ENCODE data around the gene NHERF2. TPM values are rescaled to one million over a fixed set of nuclear protein-coding genes. Genes with fewer than 3 reads are reported as not detected.
A peak's percentile ranks its signal among the peaks of the same experiment; 100 is the strongest.

Gene NHERF2
- total and polyA plus RNA-seq, 9 of the 15 experiments (the other 6 are each of a cell fraction or from before 2014, with no cell fraction given): 0.15 to 42.0 (median 12.5) TPM

GRCh38 chr16:2009791-2010510, 16.8 kb upstream of the NHERF2 start, which contains the start of gene ZNF598 (continued):
- TF ChIP-seq TAF1 (IDR thresholded peaks at IDR 0.05; ENCODE audit: control insufficient read depth, extremely low read depth, insufficient read depth, low read length, severe bottlenecking) (peak; percentile 85), UBTF (IDR thresholded peaks at IDR 0.05; ENCODE audit: borderline replicate concordance in 1 of 2, low read depth in 2 of 2, low read length in 2 of 2) (0 out of 4 replicates have a peak, but pooled peaks of 1 of the 2 experiments have one; percentile 13), REST (IDR thresholded peaks at IDR 0.05; ENCODE audit: borderline replicate concordance) (no peak), REST (CRISPR knock-in tag; IDR thresholded peaks at IDR 0.05; ENCODE audit: low read depth) (no peak), IRF2 (CRISPR knock-in tag; IDR thresholded peaks at IDR 0.05) (no peak), USF1 (CRISPR knock-in tag; IDR thresholded peaks at IDR 0.05) (peak; percentile 78), ZBTB34 (CRISPR knock-in tag; IDR thresholded peaks at IDR 0.05) (no peak), ATF4 (CRISPR knock-in tag; IDR thresholded peaks at IDR 0.05) (no peak), CEBPG (CRISPR knock-in tag; IDR thresholded peaks at IDR 0.05) (no peak; the same call in 1 of the 2 replicates), CEBPG (tag; conservative IDR thresholded peaks at IDR 0.05 in 1 of 2, IDR thresholded peaks at IDR 0.05 in 1 of 2) (no peak)

All from K562 (cell line).